B cell (primary cell): Measurements from ENCODE around the gene TENT5A.

ENCODE experiments used
- EZH2 ChIP-seq: IDR thresholded peaks from 2 replicates; pipeline ENCODE4 v1.6.1; 2012; ENCODE audit warnings: borderline replicate concordance, low read depth, mild to moderate bottlenecking, moderate library complexity, low read length; ENCODE audit not compliant: insufficient read depth, poor library complexity, severe bottlenecking
- TF ChIP-seq, protein P1 (sequence below): fragments of 200-600 bp; IDR thresholded peaks from one replicate; pipeline ENCODE4 v1.8.0; 2022; ENCODE audit warnings: antibody characterized with exemption, mild to moderate bottlenecking

DNA sequence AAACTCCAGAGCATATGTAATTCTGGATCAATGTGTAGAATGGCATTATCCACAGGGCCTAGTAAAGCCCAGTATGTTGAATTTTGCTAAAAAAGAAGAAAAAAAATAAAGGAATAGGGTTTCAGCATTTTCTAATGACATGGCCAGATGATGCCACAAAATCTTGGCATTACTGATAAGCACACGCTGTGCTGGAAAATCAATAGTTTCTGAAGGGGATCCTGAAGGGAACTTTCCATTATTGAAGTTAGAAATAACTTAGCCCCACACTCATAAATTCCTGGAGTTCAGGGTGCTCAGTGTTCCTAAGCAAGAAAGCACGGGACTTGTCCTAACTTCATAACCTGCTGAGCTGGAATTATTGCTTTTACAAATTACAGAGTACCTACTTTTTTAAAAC, 10.8 kb downstream of the TENT5A start:
- TF ChIP-seq, protein P1, sequence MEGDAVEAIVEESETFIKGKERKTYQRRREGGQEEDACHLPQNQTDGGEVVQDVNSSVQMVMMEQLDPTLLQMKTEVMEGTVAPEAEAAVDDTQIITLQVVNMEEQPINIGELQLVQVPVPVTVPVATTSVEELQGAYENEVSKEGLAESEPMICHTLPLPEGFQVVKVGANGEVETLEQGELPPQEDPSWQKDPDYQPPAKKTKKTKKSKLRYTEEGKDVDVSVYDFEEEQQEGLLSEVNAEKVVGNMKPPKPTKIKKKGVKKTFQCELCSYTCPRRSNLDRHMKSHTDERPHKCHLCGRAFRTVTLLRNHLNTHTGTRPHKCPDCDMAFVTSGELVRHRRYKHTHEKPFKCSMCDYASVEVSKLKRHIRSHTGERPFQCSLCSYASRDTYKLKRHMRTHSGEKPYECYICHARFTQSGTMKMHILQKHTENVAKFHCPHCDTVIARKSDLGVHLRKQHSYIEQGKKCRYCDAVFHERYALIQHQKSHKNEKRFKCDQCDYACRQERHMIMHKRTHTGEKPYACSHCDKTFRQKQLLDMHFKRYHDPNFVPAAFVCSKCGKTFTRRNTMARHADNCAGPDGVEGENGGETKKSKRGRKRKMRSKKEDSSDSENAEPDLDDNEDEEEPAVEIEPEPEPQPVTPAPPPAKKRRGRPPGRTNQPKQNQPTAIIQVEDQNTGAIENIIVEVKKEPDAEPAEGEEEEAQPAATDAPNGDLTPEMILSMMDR, result no peak
- TF ChIP-seq EZH2, result no peak
